SU-DHL-6 (cell line): ENCODE data around the gene LRPAP1.

ENCODE experiments used
- CTCF ChIP-seq: fragments of 200-600 bp; sonication (generic); IDR thresholded peaks from one replicate; pipeline ENCODE4 v1.5.1; 2017; ENCODE audit warnings: antibody characterized with exemption, mild to moderate bottlenecking, low read length, moderate library complexity; ENCODE audit not compliant: insufficient read depth, poor library complexity, severe bottlenecking
- EZH2phosphoT487 ChIP-seq: fragments of 200-600 bp; sonication (generic), shearing (Covaris generic); conservative IDR thresholded peaks from 2 replicates; pipeline ENCODE4 v1.6.1; 2018; ENCODE audit warnings: mild to moderate bottlenecking, antibody characterized with exemption, low read length, moderate library complexity, mixed read lengths

GRCh38 chr4:3526456-3526855 is 5.8 kb downstream of the LRPAP1 start:
- TF ChIP-seq CTCF (no peak), EZH2phosphoT487 (no peak)
